HG03558 (cell line): ENCODE results near the gene SLC44A5.
A peak's percentile ranks its signal among the peaks of the same experiment; 100 is the strongest.
"Not testable (repeated sequence)": the region's sequence is repeated elsewhere in the genome, so short reads cannot be mapped to it uniquely, and the experiment has no call there.

ENCODE experiments used
- ATAC-seq: cut with Tn5 transposase; IDR thresholded peaks from one replicate; pipeline ENCODE4 v1.9.1; 2021; ENCODE audit warnings: moderate number of reproducible peaks; ENCODE audit not compliant: unreplicated experiment; ENCODE audit errors: extremely low read depth

SLC44A5 gene

GRCh38 chr1:75211648-75212047 is 399.3 kb downstream of the SLC44A5 start:
- ATAC-seq: no peak

DNA sequence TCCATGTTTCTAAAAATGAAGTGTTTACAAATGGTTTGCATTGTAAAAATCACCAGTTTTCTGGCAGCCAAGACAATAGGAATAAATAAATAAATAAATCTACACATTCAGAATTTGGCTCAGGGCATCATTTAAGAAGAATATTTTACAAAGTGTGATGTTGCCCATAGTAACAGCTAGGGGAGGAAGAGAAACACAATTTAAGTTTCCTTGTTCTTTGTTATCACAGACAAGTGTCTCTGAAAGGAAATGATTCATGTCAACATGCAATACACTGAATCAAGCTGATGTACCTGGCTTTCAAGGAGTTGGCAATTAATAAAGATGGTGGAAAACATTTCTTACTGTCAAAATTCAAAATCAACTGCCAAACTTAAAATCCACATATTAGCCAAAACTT is 402.1 kb downstream of the SLC44A5 start:
- ATAC-seq: no peak

- peak; percentile 88 for ATAC-seq
Measured at GRCh38 chr1:75203415-75204277, 407.3 kb downstream of the SLC44A5 start.

- ATAC-seq: no peak
Measured at GRCh38 chr1:75202751-75203150, 408.2 kb downstream of the SLC44A5 start.

GRCh38 chr1:75198761-75199160 is 412.2 kb downstream of the SLC44A5 start:
- no peak for ATAC-seq

- no peak for ATAC-seq
Measured at GRCh38 chr1:75198163-75198562, 412.8 kb downstream of the SLC44A5 start.

GRCh38 chr1:75188892-75189291 is 422.0 kb downstream of the SLC44A5 start:
- ATAC-seq: no peak

- ATAC-seq: not testable (repeated sequence)
Measured at GRCh38 chr1:75181214-75181955, 429.5 kb downstream of the SLC44A5 start.

DNA sequence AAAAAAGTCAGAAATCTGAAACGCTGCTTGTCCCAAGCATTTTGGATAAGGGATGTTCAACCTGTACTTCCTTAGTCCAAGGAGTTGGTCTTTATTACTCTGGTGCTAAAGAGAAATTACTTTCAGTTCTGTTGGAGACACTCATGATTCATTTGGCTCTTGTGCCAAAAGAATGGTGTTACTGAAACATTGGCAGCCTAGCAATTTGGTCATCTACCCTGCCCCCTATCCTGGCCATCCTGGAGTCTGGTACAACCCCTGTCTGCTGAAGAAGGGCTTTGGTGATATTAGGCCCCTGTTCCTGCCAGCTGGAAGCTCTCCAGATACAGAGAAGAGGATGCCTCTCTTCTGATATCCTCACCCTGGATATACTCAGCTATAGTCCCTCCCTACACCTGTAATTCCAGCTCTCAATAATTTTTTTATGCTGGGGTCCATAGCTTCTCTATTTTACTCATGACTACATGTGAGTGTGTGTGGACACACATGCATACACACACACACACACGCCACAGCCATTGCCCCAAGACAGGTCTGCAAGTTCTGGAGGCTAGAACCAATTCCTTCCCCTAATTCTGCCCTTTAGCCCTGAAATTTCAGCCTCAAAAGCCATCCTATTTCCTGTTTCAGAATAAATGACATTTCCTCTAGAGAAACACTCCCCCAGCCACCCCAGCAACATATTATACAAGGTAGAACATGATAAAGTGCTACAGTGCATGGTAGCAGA is 436.7 kb downstream of the SLC44A5 start:
- ATAC-seq: no peak

GRCh38 chr1:75172556-75172955 is 438.4 kb downstream of the SLC44A5 start:
- no peak for ATAC-seq

DNA sequence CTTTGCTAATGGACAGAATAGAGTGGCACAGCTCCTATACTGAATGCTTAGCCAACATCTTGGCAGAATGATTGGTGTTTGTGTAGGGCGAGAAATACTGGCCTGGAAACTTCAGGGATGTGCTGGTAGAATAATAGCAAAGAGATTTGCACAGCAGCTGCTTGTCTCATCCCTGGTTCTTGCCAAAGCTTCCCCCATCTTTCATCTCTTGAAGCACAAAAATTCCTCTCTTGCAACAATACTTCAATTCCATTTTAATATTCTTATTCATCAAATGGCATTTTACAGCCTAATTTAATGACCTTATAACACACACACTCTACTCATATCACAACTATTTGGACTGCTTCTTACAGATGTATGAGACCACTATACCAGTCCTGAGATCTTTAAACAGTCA is 439.0 kb downstream of the SLC44A5 start:
- ATAC-seq: no peak

- no peak for ATAC-seq
Measured at GRCh38 chr1:75170981-75171380, 439.9 kb downstream of the SLC44A5 start.

GRCh38 chr1:75170011-75170410 is 440.9 kb downstream of the SLC44A5 start:
- no peak for ATAC-seq

DNA sequence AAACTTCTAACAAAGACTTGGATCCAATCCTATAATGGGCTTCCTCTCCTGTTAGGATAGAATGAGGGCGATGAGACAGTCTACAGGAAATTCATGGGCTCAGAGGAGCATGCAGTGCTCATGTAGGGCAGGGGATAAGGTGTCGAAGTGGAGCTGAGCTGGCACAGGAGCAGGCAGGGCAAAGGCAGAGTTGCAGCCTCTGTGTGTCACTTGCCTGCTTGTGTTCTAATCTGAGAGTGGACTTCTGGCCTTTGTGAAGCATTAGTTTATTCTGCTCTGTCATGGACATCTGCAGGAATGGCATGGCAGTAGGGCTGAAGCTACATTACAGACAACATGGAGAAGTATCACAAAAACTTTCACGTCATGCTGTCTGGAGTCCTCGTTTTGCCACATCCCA is 444.1 kb downstream of the SLC44A5 start:
- ATAC-seq: no peak

GRCh38 chr1:75165264-75165663 is 445.6 kb downstream of the SLC44A5 start:
- no peak for ATAC-seq

GRCh38 chr1:75159154-75159553 is 451.8 kb downstream of the SLC44A5 start:
- ATAC-seq: no peak
